ENCODE results near the gene LRRC32.
"Not testable (repeated sequence)": the region's sequence is repeated elsewhere in the genome, so short reads cannot be mapped to it uniquely, and the experiment has no call there.

LRRC32 gene

DNA sequence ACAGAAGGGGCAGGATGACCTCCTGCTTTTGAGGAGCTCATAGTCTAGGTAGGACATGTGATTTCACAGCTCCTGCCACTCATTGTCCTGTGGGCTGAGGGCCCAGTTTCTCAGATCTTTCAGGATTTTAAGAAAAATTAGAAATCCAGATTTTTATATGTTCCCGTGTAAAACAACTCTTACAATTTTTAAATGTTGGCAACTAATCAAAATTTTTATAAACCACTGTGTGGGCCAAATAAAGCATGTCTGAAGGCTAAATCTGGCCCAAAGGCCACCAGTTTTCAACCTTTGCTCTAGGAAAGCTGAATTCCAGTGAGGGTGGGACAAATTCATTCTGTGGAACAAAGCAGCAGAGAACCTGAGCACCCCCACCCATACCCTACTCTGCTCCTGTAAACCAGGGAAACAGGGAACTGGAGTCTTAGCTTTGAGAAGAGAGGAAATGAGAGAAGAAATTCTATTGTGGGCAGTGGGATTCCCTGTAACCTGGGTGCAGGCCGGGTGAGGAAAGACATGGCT lies 20.6 kb downstream of the LRRC32 start:
- DNase-seq (ENCODE audit: low read depth): no peak

DNA sequence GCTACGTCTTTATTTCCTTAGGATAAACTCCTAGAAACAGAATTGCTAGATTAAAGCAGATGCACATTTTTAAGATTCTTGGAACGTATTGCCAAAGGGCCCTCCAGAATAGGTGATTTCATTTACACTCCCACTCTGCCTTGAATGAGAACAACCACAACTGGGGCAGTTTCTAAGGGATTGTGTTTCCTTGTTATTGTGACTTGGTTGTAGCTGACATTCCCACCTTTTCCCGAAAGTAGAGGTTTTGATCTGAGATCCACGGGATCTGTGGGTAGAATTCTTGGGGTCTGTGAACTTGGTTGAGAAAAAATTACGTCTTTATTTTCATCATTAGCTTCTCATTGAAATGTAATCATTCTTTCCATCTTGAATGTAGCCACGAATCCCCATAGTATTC lies 21.5 kb downstream of the LRRC32 start:
- no peak for DNase-seq (ENCODE audit: low read depth)

DNA sequence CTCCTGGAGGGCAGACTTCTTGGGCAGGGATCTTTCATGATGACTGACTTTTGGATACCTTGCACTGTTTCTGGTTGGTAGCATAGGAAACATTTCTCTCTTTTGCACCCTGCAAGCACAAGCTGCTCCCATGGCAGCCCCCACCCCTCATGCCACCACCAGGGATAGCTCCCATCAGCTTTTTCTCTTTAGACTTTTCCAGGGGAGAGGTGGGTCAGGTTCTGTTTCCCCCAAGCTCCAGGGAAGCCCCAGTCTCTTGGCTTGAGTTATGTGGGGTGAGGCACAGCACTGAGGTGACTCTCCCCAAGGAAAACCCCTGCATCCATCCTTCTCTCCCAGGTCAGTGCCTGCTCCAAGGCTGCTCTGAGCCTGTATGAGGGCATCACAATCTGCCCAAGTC lies 22.5 kb downstream of the LRRC32 start:
- no peak for DNase-seq (ENCODE audit: low read depth)

DNA sequence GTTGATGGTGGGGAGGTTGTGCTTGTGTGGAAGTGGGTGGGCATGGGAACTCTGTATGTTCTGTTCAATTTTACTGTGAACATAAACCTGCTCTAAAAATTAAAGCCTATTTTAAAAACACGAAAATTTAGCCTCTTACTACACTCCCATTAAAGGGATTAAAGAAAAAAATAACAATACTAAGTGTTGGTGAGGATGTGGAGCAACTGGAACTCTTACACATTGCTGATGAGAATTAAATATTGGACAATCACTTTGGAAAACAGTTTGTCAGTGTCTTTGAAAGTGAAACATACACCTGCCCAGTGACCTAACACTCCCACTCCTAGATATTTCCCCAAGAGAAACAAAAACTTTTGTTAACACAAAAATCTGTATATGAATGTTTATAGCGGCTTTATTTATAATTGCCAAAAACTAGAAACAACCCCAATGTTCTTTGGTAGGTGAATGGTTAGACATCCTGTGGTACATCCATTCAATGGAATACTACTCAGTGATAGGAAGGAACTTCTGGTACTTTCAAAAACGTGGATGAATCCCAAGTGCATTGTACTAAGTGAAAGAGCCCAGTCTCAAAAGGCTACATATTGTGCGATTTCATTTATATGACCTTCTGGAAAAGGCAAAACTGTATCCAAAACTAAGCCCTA lies 23.5 kb downstream of the LRRC32 start:
- DNase-seq (ENCODE audit: low read depth): no peak

DNA sequence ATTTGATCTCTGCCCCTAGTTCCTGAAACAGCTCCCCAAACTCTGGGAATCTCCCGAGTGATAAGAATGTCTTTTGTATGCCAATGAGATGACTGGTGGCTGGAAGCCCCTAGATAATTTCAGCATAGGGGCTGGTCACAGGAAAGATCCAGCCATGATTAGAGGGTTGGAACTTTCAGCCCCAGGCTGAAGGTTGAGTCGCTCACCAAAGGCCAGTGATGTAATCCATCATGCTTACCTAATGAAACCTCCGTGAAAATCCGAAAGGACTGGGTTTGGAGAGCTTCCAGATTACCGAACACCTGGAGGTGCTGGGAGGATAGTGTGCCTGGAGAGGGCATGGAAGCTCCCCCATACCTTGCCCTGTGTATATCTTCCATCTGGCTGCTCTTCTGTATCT lies 26.0 kb downstream of the LRRC32 start:
- no peak for DNase-seq (ENCODE audit: low read depth)

DNA sequence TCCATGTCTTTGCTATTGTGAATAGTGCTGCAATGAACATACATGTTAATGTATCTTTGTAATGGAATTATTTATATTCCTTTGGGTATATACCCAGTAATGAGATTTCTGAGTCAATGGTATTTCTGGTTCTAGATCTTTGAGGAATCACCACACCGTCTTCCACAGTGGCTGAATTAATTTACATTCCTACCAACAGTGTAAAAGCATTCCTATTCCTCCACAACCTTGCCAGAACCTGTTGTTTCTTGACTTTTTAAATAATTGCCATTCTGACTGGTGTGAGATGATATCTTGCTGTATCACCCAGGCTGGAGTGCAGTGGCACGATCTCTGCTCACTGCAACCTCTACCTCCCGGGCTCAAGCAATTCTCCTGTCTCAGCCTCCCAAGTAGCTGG lies 26.8 kb downstream of the LRRC32 start:
- DNase-seq (ENCODE audit: low read depth): not testable (repeated sequence)

DNA sequence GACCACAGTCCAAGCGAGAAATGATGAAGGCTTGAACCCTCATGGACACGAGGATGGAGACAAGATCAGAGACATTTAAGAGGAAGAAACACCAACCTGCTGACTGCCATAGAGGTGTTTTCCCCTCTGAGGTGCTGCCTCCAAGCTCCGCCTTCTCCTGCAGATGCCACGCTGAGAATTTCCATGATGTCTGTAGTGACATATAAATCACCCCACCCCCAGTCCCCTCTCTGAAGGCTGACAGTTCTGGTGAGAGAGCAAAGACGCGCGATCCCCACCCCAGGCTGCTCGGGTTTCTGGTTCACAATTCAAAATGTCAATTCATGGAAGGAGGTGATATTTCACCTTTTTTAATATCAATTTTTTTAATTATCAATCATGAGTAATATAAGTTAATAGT lies 28.2 kb downstream of the LRRC32 start:
- no peak for DNase-seq (ENCODE audit: low read depth)

DNA sequence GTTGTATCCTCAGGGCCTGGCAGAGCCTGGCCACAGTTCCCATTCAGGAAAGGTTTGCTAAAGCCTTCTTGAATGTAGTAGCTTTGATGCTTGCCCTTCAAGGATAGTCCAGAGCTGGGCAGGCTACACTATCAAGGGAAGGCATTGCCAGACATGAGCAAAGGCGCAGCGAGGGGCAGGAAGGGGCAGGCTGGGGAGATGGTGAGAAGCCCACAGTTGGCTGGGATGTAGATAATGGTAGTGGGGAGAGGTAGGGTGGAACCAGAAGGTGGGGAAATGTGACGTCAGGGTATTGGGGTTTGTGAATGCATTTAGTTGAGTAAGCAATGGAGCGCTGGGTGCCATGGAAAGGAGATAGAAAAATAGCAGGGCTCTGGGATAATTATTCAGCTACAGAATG lies 28.6 kb downstream of the LRRC32 start:
- DNase-seq (ENCODE audit: low read depth): no peak

DNA sequence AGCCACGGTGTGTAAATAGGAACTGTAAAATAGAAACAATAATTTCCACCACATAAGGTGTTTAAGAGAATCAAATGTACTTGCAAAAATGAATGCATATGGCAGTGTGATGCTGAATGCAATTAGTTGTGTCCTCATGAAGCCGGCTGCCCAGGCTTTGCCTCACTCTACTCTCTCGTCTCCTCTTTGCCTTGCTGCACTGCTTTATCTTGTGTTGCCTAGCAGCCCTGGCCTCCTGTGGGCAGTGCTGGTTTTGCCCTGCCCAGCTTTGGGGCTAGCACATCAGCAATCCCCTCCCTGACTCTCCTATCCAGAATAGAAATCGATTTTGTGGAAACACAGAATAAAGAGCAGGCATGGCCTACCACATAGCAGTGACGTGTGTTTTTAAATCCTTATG lies 30.0 kb downstream of the LRRC32 start:
- no peak for DNase-seq (ENCODE audit: low read depth)

DNA sequence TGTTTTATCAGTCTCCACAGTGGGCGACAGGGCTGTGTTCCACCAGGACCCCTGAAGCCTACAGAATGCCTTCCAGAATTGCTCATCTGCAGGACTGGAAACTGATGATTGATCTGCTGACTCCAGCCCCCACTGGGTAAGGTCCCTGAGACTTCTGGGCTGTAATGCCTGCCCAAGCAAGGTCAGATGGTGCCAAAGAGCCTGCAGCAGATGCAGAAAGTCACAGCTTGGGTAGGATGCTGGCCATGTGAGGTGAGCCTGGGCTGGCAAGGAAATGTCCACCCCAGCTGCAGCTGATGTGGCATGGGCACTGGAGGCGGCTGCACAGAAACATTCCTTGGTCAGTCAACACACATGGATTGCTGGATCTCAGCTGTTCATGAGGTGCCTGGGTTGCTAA lies 30.9 kb downstream of the LRRC32 start:
- DNase-seq (ENCODE audit: low read depth): no peak

DNA sequence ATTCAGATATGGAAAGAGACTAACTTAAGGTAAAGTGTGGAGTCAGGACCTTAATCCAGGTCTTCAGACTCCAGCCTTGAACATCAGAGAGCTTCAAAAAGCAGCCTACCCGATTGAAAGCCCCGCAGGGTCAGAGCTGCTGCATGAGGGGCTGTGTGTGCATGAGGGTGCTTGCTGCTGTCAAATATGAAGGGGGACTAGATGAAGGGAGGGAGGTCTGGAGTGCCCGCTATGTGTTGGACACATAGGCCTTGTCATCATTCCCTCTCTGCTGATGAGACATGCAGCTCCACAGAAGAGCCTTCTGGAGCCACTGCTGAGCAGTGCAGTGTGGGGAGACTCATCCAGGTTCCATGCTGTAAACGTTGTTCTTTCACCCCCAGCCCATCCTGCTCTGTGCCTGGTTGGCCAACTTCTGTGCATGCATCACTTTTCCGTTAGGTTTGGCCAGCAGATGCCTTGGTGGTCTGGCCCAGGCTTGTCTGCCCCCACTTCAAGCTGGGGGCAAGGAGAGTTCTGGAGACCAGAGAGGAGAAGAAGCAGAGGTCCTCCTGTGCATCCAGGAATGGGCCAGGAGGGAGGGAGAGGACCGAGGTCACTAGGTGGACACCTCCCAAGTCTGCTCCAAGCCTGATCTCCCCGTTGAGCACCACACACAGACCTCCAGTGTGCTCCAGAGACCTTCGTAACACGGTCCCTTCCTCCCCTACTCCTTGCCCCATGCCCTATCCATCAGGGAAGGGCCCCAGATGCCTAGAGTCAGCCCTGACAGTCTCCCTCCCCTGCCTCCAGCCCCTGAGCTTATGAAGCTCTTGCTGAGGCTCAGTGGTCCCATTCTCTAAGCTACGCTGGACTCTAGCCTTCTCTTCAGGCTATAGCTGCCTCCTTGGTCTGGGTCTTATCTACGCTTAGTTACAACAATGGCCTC lies 32.0 kb downstream of the LRRC32 start:
- no peak for DNase-seq (ENCODE audit: low read depth)

DNA sequence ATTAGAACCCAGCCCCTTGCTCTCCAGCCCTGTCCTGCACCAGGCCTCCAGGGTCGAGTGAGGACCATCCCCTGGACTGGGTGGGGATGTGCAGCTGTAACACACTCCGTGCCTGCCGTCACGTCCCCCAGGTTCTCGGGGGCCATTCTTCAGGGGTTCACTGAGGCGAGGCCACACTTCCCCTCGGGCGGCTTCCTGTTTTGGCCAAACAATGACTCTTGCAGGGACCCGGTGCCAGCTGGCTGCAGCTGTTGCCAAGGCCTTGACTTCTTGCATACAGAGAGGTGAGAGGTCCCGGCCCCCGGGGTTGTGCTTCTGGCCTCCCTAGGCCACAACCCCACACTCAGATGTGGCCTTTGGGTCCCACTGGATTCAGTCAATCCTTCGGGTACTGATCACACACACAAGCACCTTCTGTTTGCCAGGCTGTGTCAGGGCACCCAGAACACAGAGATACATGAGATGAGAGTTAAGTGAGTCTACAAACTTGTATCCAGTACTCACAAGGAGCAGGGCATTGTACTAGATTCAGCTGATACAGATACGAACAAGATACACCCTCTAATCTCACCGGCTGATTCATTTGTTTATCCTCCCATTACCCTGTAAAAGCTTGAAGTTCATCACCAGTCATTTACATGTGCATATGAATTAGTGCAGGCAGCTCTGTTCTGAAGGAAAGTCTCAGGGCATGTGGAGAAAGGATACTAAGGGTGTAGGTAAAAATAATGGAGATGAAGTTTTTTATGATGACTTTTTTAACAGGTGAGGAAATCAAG lies 32.9 kb downstream of the LRRC32 start:
- DNase-seq (ENCODE audit: low read depth): no peak

DNA sequence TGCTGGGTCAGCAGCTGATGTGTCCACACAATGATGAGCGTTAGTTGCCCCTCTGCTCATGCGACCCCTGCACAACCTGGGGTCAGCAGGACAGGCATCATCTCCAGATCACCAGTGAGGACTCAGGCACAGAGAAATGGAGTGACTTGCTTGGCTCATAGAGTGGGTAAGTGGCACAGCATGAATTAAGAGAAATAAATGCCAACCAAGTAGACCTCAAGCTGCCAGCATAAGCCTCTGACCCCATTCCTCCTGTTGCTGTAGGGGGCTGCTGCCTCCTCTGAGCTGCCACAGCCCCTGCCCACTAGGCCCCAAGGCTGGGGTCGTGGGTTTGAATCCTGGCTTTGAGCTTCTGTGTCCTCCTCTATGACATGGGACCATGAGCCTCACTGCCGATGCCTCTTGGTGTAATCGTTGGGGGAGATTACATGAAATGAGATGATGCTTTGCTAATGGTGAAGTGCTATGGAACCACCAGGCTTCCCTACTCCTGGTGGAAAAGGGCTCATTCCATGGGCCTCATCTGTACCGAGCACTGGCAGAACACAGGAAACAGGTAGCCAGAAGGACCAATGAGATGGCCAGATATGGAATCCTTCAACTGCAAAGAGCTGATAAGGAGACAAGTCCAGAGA lies 33.6 kb downstream of the LRRC32 start:
- DNase-seq (ENCODE audit: low read depth): no peak

DNA sequence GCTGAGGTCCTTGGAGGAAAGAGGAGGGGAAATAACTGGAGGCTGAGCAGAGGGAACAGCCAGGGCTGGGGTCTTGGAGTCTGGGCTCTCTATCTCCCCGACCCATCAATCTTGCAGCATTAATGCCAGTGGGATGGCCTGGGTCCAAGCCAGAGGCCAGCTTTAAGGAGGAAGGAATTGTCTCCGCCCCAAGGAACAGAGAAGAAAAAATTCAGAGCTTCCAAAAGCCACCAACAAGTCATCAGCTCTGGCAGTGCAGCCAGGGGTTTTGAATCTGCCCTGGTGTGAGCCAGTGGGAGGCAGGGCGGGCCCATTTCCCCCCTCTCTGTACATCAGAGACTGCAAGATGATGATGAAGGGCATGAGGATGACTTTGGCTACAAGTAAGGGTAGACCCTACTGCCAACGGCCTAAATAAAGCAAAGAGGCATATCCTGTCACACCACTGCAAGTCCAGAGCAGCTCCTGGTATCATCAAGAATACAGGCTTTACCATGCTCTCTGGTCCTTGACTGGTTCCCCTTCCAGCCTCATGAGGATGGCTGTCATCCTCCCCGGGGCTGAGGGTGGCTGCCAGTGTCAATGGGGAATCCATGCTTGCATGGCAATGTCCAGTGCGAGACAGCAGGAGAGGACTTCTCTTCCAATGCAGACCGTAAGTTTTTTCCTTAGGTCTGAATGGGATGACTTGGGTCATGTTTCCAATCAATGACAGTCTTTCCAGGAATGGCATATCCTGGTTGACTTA lies 34.4 kb downstream of the LRRC32 start:
- DNase-seq (ENCODE audit: low read depth): no peak

DNA sequence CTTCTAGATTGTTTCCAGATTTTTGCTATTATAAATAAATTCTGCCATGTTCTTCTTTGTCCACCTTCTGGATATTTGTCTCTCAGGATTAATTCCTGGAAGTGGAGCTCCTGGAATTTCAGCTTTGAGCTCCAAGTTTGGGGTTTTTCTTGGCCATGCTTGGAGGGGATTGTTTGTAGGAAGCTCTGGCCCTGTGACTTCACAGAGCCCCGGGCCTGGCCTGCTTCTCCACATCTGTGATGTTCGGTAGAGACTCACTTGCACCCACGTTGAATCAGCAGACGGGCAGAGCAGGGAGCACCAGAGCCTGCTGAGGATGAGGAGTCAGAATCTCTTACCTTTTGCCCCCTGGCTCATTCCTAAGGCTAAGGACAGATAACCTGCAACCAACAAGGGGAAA lies 35.7 kb downstream of the LRRC32 start:
- DNase-seq (ENCODE audit: low read depth): no peak

DNA sequence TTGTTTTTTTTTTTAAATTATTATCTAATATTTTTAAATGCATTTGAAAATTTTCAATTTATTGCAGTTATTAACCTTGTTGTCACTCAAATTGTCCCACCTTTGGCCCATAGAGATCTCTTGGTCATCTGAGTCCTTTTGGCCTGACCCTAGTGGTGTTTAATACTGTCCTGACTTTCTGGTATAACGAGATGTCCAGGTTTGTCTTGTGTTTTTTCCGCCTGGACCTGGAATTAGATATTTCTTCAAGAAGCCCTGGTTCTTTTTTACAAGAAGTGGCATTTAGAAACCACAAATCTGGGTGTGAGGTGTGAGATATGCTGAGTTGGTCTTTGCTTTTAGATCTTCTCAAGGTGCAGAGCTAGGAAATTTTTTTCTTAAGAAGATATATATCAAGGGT lies 38.1 kb downstream of the LRRC32 start:
- no peak for DNase-seq (ENCODE audit: low read depth)

DNA sequence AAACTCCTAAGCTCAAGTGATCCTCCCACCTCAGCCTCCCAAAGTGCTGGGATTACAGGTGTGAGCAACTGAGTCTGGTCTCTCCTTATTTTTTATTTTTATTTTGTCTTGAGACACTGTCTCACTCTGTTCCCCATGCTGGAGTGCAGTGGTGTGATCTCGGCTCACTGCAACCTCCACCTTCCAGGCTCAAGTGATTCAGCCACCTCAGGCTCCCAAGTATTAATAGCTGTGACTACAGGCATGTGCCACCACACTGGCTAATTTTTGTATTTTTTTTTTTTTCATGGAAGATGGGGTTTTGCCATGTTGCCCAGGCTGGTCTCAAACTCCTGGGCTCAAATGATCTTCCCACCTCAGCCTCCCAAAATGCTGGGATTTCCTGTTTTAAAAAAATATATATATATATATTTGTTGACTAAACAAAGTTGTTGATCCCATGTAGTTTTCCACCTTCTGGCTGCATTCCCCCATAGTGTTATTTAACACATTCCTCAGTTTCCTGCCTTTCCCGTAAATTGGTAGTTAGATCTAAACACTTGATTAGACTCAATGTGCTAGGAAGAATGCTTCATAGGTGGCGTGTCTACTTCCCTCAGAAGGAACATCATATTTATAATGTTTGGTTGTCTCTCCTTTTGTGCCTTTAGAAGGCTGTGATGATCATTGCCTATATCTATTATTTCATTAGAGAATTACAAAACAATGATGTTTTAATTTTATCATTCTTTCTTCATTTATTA lies 38.8 kb downstream of the LRRC32 start:
- DNase-seq (ENCODE audit: low read depth): no peak

DNA sequence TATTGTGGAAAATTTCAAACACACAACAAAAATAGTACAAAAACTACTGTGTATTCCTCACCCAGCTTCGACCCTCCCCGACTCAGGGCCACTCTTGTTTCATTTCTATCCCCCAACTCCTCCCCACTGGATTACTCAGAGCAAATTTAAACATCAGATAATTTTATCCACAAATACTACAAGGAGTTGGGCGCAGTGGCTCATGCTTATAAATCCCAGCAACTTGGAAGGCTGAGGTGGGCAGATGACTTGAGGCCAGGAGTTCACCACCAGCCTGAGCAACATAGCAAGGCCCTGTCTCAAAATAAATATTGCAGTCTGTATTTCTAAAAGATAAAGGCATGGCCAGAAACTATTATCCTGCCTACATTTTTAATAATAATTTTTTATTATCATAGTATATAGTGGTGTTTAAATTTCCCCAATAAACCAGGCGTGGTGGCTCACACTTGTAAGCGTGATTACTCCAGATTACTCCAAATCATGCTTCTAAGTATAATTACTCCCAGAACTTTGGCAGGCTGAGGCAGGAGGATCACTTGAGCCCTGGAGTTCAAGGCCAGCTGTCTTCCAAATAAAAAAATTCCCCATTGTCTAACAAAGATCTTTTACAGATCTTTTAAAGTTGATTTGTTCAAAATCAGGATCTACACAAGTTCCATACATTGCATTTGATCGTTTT lies 39.8 kb downstream of the LRRC32 start:
- no peak for DNase-seq (ENCODE audit: low read depth)

DNA sequence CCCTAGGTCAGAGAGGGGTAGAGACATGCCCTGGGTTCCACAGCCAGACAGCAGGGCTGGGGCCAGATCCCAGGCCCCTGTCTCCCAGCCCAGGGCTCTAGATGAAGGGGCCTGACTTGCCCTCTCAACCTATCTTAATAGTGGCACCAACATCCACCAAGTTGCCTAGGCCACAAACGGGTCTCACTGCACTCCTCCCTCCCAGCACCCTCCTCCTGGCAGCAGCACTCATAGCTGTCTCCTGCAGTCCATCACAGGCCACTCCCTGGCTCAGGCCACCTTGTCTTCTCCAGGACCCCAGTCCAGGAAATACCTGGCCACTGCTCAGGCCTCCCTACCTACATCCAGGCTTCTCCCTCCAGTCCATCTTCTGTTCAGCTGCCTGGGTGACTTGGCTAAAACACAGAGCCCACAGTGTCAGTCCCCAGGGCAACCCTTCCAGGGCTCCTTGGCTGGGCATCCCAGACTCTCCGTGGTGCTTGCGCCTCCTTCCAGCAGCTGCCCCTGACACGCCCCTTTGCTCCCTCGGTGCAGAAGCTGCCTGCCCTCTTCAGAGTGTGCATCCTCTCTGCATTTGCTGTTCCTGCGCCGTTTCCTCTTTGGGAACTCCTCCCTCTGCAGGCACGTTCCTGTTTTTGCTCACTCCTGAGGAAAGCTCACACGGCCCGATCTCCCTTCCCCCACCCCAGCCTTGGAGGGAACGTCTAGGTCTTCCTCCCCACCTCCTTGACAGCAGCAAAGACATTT lies 40.5 kb downstream of the LRRC32 start:
- no peak for DNase-seq (ENCODE audit: low read depth)

Measured in T follicular helper cell (primary cell).